GM23338 (cell line): ENCODE data around the gene EML2. TPM values are rescaled to one million over a fixed set of nuclear protein-coding genes. Genes with fewer than 3 reads are reported as not detected.
A peak's percentile ranks its signal among the peaks of the same experiment; 100 is the strongest.

Experiments used
- ATAC-seq: fragments of 200-7000 bp; cut with Tn5 transposase; 3 replicates; pipeline ENCODE4 v1.9.1; 2020
- DNase-seq: peaks from one replicate; pipeline ENCODE4 v3.0.0-alpha.2; 2015; ENCODE audit warnings: low spot score
- H2AFZ ChIP-seq: fragments of 200-600 bp; sonication (generic); 2 replicates; pipeline ENCODE4 v1.8.0; 2016; ENCODE audit warnings: antibody characterized with exemption, mild to moderate bottlenecking, moderate library complexity
- H3F3A ChIP-seq: fragments of 200-600 bp; sonication (generic); replicated peaks from 2 replicates; pipeline ENCODE4 v1.8.0; 2017; ENCODE audit warnings: antibody characterized with exemption, mixed run types, low read depth
- H3K27ac ChIP-seq: fragments of 200-600 bp; sonication (generic); 2 replicates; pipeline ENCODE4 v1.6.1; 2016; ENCODE audit warnings: low read depth
- H3K27me3 ChIP-seq: fragments of 200-600 bp; sonication (generic); 2 replicates; pipeline ENCODE4 v1.8.0; 2016; ENCODE audit warnings: mild to moderate bottlenecking, mixed run types, moderate library complexity; ENCODE audit not compliant: insufficient read depth
- H3K36me3 ChIP-seq: fragments of 200-600 bp; sonication (generic); 2 replicates; pipeline ENCODE4 v1.8.0; 2016; ENCODE audit warnings: mild to moderate bottlenecking; ENCODE audit not compliant: insufficient read depth
- H3K4me1 ChIP-seq: fragments of 200-600 bp; sonication (generic); 2 replicates; pipeline ENCODE4 v1.8.0; 2016; ENCODE audit warnings: mild to moderate bottlenecking, moderate library complexity; ENCODE audit not compliant: insufficient read depth
- H3K4me2 ChIP-seq: fragments of 200-600 bp; sonication (generic); 2 replicates; pipeline ENCODE4 v1.7.1; 2017; ENCODE audit warnings: mixed run types
- H3K4me3 ChIP-seq: fragments of 200-600 bp; sonication (generic); 2 replicates; pipeline ENCODE4 v1.6.1; 2016; ENCODE audit warnings: mixed run types
- H3K79me2 ChIP-seq: fragments of 200-600 bp; sonication (generic); replicated peaks from 2 replicates; pipeline ENCODE4 v1.8.0; 2017; ENCODE audit warnings: mild to moderate bottlenecking; ENCODE audit not compliant: insufficient read depth
- H3K9me2 ChIP-seq: fragments of 200-600 bp; sonication (generic); 2 replicates; pipeline ENCODE4 v1.8.0; 2017; ENCODE audit not compliant: insufficient read depth
- H4K20me1 ChIP-seq: fragments of 200-600 bp; sonication (generic); replicated peaks from 2 replicates; pipeline ENCODE4 v1.8.0; 2017; ENCODE audit warnings: mild to moderate bottlenecking; ENCODE audit not compliant: insufficient read depth
- H3K27ac Mint-ChIP-seq: 2 replicates; pipeline ENCODE4 v1.8.0; 2020; ENCODE audit warnings: inconsistent platforms, mild to moderate bottlenecking, moderate library complexity, mixed read lengths
- H3K27me3 Mint-ChIP-seq: 3 replicates; pipeline ENCODE4 v1.8.0; 2022; ENCODE audit warnings: low read depth, mild to moderate bottlenecking, moderate library complexity, mixed read lengths, inconsistent platforms; ENCODE audit not compliant: insufficient read depth, poor library complexity
- H3K36me3 Mint-ChIP-seq: 3 replicates; pipeline ENCODE4 v1.8.0; 2021; ENCODE audit warnings: low read depth, mild to moderate bottlenecking, inconsistent platforms, moderate library complexity, mixed read lengths
- H3K4me1 Mint-ChIP-seq: 3 replicates; pipeline ENCODE4 v1.8.0; 2020; ENCODE audit warnings: mild to moderate bottlenecking, inconsistent platforms, mixed read lengths
- H3K4me3 Mint-ChIP-seq: 3 replicates; pipeline ENCODE4 v1.8.0; 2021; ENCODE audit warnings: moderate library complexity, mild to moderate bottlenecking, inconsistent platforms, mixed read lengths
- H3K9me3 Mint-ChIP-seq: 3 replicates; pipeline ENCODE4 v1.8.0; 2020; ENCODE audit warnings: moderate library complexity, mild to moderate bottlenecking, inconsistent platforms, mixed read lengths
- ETS1 ChIP-seq: IDR thresholded peaks from 2 replicates; pipeline ENCODE4 v1.6.1; 2016; ENCODE audit warnings: antibody characterized with exemption
- EZH2 ChIP-seq: fragments of 200-600 bp; sonication (generic); IDR thresholded peaks from one replicate; pipeline ENCODE4 v1.8.0; 2017; ENCODE audit warnings: antibody characterized with exemption, mild to moderate bottlenecking, low read depth; ENCODE audit not compliant: unreplicated experiment
- JUNB ChIP-seq: IDR thresholded peaks from one replicate; pipeline ENCODE4 v1.6.1; 2016; ENCODE audit warnings: antibody characterized with exemption; ENCODE audit not compliant: unreplicated experiment
- NANOG ChIP-seq: IDR thresholded peaks from 2 replicates; pipeline ENCODE4 v1.6.1; 2016; ENCODE audit warnings: antibody characterized with exemption, borderline replicate concordance
- REST ChIP-seq: IDR thresholded peaks from one replicate; pipeline ENCODE4 v1.6.1; 2018; ENCODE audit warnings: antibody characterized with exemption; ENCODE audit not compliant: unreplicated experiment
- STAT1 ChIP-seq: IDR thresholded peaks from one replicate; pipeline ENCODE4 v1.6.1; 2016; ENCODE audit warnings: antibody characterized with exemption; ENCODE audit not compliant: unreplicated experiment
- ZNF114 ChIP-seq: fragments of 250-450 bp; sonication (Bioruptor Pico); IDR thresholded peaks from 2 replicates; pipeline ENCODE4 v1.5.0; 2020; ENCODE audit warnings: mild to moderate bottlenecking, moderate library complexity
- ZNF462 ChIP-seq: fragments of 250-450 bp; sonication (Bioruptor Pico); IDR thresholded peaks from 2 replicates; pipeline ENCODE4 v1.5.0; 2020; ENCODE audit warnings: mild to moderate bottlenecking, moderate library complexity
- polyA plus RNA-seq: library from polyadenylated mRNA; unstranded; fragments of >200 nt; fragmentation: Nextera tagmentation; extraction: Ambion mirVana; gene quantifications from 2 replicates; pipeline ENCODE4 v1.2.1, GENCODE V29; 2016
- total RNA-seq: library from RNA; depleted of rRNA; stranded (reverse); fragments of >200 nt; shearing (Covaris generic); gene quantifications from 2 replicates; pipeline ENCODE4 v1.2.3, GENCODE V29; 2014

EML2 gene
- total and polyA plus RNA-seq, 2 experiments from 2014 or later: 7.1 to 33.9 TPM

GRCh38 chr19:45650722-45651121, 11.5 kb upstream of the EML2 start (continued):
- TF ChIP-seq ZNF462 (CRISPR knock-in tag) (no peak), STAT1 (no peak), NANOG (no peak), ZNF114 (no peak), JUNB (no peak), EZH2 (no peak)

GRCh38 chr19:45646345-45646698, 7.1 kb upstream of the EML2 start:
- Mint-ChIP-seq H3K4me3 (peak overlapping the region; percentile 79), H3K27me3 (peaks cover 34% of the 10 kb centered on the region), H3K9me3 (peaks cover 21% of the 10 kb centered on the region; the same call in 2 of the 3 replicates), H3K4me1 (peaks cover 29% of the 10 kb centered on the region), H3K36me3 (peaks cover 3% of the 10 kb centered on the region; the same call in 1 of the 3 replicates), H3K27ac (no peak overlapping the region)
- Histone ChIP-seq H4K20me1 (no peaks in the 10 kb centered on the region), H3F3A (peaks cover 19% of the 10 kb centered on the region), H2AFZ (peak overlapping the region; percentile 77; the same call in 1 of the 2 replicates), H3K27ac (no peak overlapping the region), H3K27me3 (peaks cover 18% of the 10 kb centered on the region), H3K79me2 (no peaks in the 10 kb centered on the region), H3K36me3 (no peaks in the 10 kb centered on the region), H3K4me3 (peak overlapping the region; percentile 90), H3K4me1 (peaks cover 27% of the 10 kb centered on the region), H3K4me2 (peak overlapping the region; percentile 50), H3K9me2 (no peaks in the 10 kb centered on the region)
- TF ChIP-seq ETS1: no peak
- TF ChIP-seq REST: peak; percentile 35
- ATAC-seq: no peak
- no peak for DNase-seq
